Neural progenitor cell (in vitro differentiated cells): Measurements from ENCODE around the gene NUP58.

Source experiments
- EZH2 ChIP-seq: fragments of 200-600 bp; sonication (generic); IDR thresholded peaks from 2 replicates; pipeline ENCODE4 v1.6.1; 2017; ENCODE audit warnings: antibody characterized with exemption, mild to moderate bottlenecking, moderate library complexity
- EZH2phosphoT487 ChIP-seq: fragments of 200-600 bp; sonication (generic); IDR thresholded peaks from 2 replicates; pipeline ENCODE4 v1.6.1; 2017; ENCODE audit warnings: antibody characterized with exemption
- TF ChIP-seq, protein P1 (sequence below): fragments of 200-600 bp; sonication (generic); IDR thresholded peaks from 2 replicates; pipeline ENCODE4 v1.5.1; 2017; ENCODE audit warnings: antibody characterized with exemption, mild to moderate bottlenecking

DNA sequence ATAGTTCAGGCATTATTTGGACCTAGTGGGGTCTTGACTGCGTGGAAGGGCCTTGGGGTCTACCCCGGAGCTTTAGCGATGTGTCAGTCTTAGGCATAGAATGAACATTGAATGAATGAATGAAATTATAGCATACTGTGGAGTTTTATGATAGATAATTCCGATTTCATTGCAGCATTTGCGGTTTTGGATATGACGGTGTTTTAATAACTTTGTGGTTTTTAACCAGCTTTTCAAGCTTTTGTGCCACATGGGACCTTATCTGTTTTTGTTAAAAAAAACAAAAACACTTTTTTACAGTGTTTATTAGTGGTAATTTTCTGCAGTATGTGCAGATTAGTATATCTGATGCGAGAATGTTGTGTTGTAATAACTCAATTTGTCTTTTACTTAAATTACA lies 696 bp downstream of the NUP58 start:
- TF ChIP-seq, protein P1, sequence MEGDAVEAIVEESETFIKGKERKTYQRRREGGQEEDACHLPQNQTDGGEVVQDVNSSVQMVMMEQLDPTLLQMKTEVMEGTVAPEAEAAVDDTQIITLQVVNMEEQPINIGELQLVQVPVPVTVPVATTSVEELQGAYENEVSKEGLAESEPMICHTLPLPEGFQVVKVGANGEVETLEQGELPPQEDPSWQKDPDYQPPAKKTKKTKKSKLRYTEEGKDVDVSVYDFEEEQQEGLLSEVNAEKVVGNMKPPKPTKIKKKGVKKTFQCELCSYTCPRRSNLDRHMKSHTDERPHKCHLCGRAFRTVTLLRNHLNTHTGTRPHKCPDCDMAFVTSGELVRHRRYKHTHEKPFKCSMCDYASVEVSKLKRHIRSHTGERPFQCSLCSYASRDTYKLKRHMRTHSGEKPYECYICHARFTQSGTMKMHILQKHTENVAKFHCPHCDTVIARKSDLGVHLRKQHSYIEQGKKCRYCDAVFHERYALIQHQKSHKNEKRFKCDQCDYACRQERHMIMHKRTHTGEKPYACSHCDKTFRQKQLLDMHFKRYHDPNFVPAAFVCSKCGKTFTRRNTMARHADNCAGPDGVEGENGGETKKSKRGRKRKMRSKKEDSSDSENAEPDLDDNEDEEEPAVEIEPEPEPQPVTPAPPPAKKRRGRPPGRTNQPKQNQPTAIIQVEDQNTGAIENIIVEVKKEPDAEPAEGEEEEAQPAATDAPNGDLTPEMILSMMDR = no peak
- TF ChIP-seq EZH2phosphoT487 (no peak), EZH2 (no peak)
